AG09319 (cell line): ENCODE results near the gene ST7.

Source experiments
- DNase-seq: peaks from one replicate; pipeline ENCODE4 v3.0.0-alpha.2; 2010; ENCODE audit warnings: low read depth; ENCODE audit errors: extremely low read depth
- TF ChIP-seq, protein P1 (sequence below): IDR thresholded peaks from 2 replicates; pipeline ENCODE4 v1.5.1; 2011; ENCODE audit warnings: low read depth, mild to moderate bottlenecking, inconsistent platforms, low read length, moderate library complexity

The ST7 gene

DNA sequence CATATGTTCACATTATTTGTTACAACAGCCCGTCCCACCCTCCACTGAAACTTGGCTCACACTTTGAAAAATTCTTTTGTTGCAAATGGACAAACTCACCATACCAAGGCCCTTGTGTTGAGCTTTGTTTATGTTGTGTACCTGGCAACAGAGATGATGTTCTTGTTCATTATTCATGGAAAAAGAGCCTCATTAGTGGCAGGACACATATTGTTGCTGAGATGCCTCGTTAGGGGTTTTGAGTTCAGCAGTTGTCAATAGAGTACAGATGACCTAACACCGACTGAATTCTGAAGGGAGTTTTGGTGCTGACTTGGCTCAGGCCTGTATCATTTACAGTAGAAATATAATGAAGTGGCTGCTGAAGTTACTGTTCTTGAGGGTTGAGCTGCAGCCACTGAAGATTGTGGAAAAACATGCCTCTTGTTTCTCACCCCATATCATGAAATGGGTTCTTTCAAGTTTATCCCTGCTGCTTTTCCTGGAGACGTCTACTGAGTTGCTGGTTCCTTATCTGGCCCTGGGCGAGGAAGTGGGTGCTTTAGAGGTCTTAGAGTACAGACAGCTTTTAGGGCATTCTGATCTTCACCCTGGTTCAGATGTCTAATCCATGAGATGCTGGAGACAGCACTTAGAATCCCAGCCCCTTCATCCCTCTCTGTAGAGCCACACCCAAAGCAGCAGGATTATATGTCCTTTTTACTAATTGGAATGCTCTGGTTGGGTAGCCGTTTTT lies 219.9 kb downstream of the ST7 start:
- DNase-seq, result no peak
- TF ChIP-seq, protein P1, sequence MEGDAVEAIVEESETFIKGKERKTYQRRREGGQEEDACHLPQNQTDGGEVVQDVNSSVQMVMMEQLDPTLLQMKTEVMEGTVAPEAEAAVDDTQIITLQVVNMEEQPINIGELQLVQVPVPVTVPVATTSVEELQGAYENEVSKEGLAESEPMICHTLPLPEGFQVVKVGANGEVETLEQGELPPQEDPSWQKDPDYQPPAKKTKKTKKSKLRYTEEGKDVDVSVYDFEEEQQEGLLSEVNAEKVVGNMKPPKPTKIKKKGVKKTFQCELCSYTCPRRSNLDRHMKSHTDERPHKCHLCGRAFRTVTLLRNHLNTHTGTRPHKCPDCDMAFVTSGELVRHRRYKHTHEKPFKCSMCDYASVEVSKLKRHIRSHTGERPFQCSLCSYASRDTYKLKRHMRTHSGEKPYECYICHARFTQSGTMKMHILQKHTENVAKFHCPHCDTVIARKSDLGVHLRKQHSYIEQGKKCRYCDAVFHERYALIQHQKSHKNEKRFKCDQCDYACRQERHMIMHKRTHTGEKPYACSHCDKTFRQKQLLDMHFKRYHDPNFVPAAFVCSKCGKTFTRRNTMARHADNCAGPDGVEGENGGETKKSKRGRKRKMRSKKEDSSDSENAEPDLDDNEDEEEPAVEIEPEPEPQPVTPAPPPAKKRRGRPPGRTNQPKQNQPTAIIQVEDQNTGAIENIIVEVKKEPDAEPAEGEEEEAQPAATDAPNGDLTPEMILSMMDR, result no peak

DNA sequence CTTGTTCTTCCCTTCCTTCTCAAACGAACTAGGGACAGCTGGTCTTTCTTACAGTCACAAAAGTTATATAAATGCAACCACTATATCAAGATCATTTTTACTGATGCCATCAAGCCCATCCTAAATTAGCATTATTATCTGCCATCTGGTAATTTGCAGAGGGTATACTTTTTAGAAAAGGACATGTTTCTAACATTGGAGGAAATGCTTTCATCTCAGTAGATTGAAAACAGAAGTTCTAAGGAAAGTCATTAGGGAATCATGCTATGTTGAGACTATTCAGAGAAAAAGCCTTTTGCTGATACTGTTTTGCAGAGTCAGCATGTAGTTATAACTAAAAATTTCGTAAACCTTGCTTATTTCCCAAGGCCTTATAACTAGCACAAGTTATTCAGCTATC lies 222.9 kb downstream of the ST7 start:
- TF ChIP-seq, protein P1, result no peak
- DNase-seq, result no peak

DNA sequence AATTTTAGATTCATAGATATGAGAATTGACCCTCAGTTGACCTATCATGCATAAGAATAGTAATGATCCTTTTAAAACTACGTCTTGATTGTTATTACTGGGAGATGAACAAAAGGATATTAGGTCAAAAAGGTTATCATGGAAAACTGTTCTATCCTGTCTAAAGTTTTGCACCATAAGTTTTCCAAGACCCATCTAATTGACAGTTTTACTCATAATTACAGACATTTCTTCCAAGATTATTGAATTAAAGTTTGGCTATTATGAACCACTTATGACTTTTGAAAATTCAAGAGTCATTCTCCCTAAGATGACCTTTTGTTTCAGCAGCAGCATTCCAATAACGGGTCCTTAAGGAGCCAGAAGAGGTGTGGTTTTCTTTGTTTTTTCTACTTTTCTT lies 225.3 kb downstream of the ST7 start:
- no peak for DNase-seq
- TF ChIP-seq, protein P1, result no peak

DNA sequence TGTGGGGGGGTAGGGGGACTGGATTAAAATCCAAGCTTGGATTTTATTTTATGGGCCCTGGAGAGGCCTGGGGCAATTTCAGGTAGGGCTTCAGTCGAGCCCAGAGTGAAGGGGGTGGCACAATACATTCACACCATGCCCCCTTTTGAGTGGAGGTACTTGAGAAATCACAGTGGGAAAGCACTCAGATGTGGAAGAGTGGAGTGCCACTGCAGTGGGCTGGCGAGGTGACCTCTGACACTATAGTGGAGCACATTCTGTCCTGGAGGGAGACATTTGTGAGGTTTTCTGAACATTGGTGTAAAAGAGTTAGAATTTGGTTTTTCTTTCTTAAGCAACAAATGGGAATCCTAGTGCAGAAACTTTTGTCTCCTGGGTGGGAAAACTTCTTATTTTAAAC lies 226.4 kb downstream of the ST7 start:
- DNase-seq, result no peak
- TF ChIP-seq, protein P1, result no peak

DNA sequence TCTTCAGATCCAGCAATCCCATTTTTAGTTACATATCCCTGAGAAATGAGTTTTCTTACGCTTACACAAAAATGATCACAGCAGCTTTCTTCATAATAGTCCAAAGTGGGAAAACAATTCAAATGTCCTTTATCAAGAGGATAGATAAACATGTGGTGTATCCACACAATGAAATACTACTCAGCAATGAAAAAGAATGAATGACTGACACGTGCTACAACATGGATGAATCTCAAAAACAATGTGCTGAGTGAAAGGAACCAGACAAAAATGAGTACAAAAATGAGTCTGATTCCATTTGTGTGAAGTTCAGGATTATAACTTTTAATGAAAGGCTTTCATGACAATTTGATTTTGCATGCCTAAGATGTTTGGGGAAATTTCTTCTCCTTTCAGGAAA lies 230.4 kb downstream of the ST7 start:
- DNase-seq, result no peak
- TF ChIP-seq, protein P1, result no peak

DNA sequence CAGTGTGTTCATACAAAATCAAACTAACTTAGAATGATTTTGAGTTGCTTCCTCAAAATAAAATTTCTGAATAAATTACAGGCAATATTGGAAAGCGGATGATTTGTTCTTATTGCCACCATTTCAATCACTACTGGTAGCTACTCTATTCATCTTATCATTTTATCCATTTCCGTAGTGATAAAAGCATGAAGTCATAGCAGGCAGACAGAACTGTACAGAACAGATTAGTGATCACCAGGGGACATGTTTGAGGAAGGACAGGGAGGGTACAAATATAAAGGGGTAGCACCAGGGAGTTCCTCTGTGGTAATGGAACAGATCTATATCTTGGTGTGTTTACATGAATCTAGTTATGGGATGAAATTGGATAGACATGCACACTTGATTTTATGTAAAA lies 231.1 kb downstream of the ST7 start:
- no peak for DNase-seq
- TF ChIP-seq, protein P1, result no peak

DNA sequence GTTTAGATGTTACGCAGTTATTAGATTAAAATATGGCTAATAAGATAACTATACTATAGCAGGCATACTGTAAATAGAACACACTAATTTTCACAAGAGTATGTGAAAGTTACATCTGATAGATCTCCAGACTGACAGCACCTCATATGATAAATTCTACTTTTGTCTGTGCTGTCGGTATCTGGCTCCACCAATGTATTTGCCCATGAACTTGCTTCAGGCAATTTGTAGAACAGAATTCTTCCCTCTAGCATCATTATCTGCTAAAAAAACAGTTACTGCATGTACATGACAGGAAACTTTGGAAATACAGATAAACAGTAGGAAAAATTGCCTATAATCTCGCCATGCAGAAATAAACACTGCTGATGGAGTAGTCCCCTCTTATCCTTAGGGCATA lies 231.8 kb downstream of the ST7 start:
- no peak for DNase-seq
- TF ChIP-seq, protein P1, result no peak
